ENCODE results near the gene SLC25A41.
"Not testable (repeated sequence)": the region's sequence is repeated elsewhere in the genome, so short reads cannot be mapped to it uniquely, and the experiment has no call there.

SLC25A41 gene

GRCh38 chr19:6412061-6412446, 21.5 kb downstream of the SLC25A41 start:
- DNase-seq (ENCODE audit: low read depth) = no peak

DNA sequence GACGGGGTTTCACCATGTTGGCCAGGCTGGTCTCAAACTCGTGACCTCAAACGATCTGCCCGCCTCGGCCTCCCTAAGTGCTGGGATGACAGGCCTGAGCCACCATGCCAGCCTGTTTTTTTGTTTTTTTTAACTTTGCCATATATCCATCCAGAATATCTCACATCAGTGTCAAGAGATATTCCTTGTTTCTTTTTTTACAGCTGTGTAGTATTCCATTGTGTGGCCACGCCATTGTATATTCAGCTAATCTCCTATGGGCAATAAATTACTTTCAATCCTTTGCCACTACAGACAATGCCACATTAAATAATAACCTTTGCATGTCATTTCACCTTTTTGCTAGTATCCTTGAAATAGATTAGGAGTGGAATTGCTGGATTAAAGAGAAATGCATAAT, 24.2 kb downstream of the SLC25A41 start:
- DNase-seq (ENCODE audit: low read depth) = no peak

DNA sequence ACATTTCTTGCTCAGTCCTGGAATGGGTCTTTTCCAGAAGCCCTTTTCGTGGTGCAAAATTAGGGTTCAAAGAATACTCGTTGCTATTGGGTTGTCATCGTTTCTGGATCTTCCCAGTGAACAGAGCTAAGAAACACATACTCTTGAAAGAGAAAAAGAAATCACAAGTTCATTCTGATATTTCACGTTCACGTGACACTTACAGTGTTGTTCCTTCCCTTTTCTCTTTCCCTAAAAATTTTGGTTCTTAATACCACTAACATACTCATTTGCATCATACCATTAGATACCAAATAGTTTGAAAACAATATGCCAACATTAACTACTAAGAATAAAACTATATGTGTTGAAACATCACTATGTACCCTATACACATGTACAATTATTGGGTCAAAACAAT, 27.2 kb downstream of the SLC25A41 start:
- DNase-seq (ENCODE audit: low read depth) = no peak

GRCh38 chr19:6402837-6403608, 30.5 kb downstream of the SLC25A41 start:
- no peak for DNase-seq (ENCODE audit: low read depth)

- no peak for DNase-seq (ENCODE audit: low read depth)
Measured at GRCh38 chr19:6402058-6402457, 31.5 kb downstream of the SLC25A41 start.

- not testable (repeated sequence) for DNase-seq (ENCODE audit: low read depth)
Measured at GRCh38 chr19:6400062-6400944, 33.3 kb downstream of the SLC25A41 start.

DNA sequence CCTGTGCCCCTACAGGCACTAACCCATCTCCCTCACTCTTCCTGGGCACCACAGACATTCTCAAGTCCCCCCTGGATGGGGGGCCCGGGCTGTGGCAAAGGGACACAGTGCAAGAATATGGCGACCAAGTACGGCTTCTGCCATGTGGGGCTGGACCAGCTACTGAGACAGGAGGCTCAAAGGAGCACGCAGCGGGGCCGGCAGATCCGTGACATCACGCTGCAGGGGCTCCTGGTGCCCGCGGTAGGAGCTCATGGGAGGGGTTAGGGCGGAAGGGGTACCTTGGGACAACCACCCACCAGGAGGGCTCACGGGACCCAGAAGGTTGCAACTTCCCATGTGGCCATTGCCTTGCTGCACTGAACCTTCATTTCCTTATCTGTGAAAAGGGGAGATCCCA, 37.3 kb downstream of the SLC25A41 start:
- DNase-seq (ENCODE audit: low read depth) = no peak

DNA sequence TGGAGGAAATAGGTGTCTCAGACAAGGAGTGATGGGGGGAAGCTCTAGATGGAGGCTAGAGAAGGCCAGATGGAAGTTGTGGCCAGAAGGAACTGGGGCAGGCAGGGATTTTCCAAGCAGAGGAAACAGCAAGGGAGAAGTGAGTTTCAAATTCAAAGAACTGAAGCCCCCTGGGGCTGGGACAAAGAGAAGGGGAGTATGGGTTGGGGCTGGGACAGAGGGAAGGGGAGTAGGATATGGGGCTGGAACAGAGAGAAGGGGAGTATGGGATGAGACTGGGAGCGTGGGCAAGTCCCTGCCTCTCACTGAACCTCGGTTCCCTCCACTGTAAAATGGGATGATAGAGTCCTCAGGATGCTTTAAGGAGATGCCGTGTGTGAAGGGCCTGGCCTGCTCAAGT, 38.7 kb downstream of the SLC25A41 start:
- no peak for DNase-seq (ENCODE audit: low read depth)

DNA sequence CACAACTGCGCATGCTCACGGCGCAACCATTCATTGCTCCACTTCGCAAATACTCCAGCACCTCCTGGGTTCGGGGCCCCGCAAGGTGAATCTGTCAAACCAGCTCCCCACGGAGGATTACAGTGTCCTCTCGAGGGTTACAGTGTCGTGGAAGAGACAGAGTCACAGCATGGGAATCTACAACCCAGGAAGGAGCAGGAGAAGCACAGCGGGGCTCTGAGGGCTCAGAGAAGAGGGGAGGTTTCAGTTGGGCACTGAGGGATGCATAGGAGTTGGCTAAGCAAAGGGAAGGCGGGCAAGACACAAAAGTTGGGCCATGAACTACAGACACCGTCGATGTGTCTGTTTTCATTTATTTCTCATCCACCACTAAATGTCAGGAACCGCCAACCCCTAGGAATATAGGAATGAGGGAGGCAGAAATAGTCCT, 39.6 kb downstream of the SLC25A41 start:
- no peak for DNase-seq (ENCODE audit: low read depth)

GRCh38 chr19:6393074-6393982, 40.2 kb downstream of the SLC25A41 start, which contains the start of gene GTF2F1:
GTF2F1 (minus strand) TSS chr19:6393164; CDS start chr19:6392995, 169 bp downstream.
- DNase-seq (ENCODE audit: low read depth) = peak; percentile 93

DNA sequence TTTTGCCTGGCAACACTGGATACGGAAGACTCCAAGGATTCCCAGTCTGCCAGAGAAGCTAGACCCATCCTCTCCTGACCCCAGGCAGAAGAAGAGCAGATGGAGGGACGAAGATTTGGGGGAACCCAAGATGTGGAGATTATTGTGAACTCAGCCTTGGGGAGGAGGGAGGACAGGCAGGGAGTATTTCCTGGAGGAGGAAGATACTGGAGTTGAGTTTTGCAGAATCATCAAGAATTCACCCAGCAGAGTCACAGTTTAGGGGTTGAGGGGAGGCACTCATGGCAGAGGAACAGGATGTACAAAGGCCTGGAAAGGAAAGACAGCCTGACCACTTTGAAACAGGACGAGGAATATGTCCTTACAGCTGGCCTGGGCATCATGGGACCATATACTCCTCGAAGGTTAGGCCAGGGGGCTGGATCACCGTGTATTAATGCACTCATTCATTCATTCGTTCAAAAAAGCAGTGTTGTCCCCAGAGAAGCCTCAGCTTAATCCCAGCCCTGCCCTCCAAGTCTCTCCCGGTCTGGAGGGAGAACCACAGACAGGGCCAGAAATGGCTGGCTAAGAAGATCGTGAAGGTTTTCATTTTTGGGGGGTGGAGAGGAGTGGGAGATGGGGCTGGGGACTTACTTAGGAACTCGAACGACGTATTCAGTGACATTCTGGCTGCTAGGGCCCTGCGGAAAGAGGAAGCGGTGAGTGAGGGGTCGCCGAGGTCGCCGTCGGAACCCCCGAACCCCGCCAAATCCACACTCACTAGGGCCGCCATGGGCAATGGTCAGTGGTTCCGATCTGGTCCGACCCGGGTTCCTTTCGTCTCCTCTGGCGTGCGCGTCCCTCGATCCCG, 41.1 kb downstream of the SLC25A41 start:
- no peak for DNase-seq (ENCODE audit: low read depth)

DNA sequence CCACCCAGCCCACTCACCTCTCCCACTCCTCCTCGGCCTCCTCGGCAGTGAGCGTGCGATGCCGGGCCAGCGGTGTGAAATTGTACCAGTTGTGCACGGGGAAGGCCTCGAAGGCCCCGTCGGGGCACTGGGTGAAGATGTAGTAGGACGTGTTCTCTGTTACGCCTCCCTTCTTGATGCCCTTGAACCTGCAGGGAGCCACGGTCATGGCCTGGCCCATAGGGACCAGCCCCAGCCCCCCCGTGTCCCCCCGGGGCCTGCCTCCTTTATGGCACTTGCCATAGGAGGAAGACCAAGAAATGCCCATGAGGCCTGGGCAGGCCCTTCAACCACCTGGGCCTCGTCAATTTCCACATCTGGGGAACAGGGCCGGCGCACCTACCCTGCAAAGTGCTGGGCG, 46.2 kb downstream of the SLC25A41 start:
- no peak for DNase-seq (ENCODE audit: low read depth)

- no peak for DNase-seq (ENCODE audit: low read depth)
Measured at GRCh38 chr19:6384381-6384780, 49.2 kb downstream of the SLC25A41 start.

GRCh38 chr19:6383188-6383587, 50.4 kb downstream of the SLC25A41 start:
- DNase-seq (ENCODE audit: low read depth) = no peak

- DNase-seq (ENCODE audit: low read depth) = no peak
Measured at GRCh38 chr19:6381030-6381750, 52.4 kb downstream of the SLC25A41 start.

- no peak for DNase-seq (ENCODE audit: low read depth)
Measured at GRCh38 chr19:6379744-6380143, 53.8 kb downstream of the SLC25A41 start.

GRCh38 chr19:6378486-6378885, 55.1 kb downstream of the SLC25A41 start:
- no peak for DNase-seq (ENCODE audit: low read depth)

DNA sequence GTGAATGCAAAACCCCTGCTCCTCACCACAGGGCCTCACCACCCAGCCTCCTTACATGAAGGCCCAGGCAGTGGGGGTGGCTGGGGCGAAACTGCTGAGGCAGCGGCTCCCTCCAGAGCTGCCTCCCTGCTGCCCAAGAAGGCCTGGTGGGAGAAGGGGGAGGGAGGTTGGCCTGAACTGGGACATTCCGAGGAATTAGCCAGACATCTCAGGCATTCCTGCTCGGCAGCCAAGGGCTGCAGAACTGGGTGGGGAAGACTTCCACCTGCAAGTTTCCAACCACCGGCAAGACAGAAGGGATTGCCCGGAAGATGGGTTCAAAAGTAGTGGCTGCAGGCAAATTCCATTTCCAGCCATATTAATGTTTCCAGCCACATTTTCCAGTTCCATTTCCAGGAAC, 55.5 kb downstream of the SLC25A41 start:
- DNase-seq (ENCODE audit: low read depth) = no peak

GRCh38 chr19:6376512-6377190, 56.9 kb downstream of the SLC25A41 start:
- DNase-seq (ENCODE audit: low read depth) = no peak
